Thyroid gland (tissue), 4 donors: ENCODE measurements around the gene SCUBE2.

Experiments
- POLR2A ChIP-seq, 2 donors: fragments of 450-650 bp; IDR thresholded peaks; one replicate each; pipeline ENCODE4 v1.6.1; 2017; ENCODE audit warnings: antibody characterized with exemption in 2 of 2, mild to moderate bottlenecking in 2 of 2, moderate library complexity in 1 of 2
- TF ChIP-seq, protein P1 (sequence below), 6 experiments: fragments of 200-600 bp in 3 of 6; fragments of 450-650 bp in 3 of 6; sonication (generic) in 3 of 6; IDR thresholded peaks; one replicate each; pipeline ENCODE4 v1.5.1; 2016 to 2019; ENCODE audit warnings: antibody characterized with exemption in 6 of 6, mild to moderate bottlenecking in 2 of 6, inconsistent platforms in 1 of 6, moderate library complexity in 1 of 6

DNA sequence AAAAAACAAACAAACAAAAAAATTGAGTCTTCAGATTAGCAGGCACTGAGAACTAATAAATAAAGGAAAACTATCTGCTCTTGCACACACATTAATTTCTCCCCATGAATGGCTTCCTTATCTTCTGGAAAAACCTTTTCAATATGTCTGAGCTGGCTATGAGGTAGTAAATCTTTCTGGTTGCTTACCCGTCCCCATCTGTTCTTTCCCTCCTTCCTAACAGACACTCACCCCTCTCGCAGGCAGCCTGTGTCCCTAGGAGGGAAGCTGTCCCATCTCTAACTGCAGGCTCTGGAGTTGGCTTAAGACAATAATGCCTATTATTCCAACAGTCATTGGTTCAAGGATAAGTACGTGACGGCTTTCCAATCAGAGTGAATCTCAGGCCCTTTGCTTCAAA, 8.2 kb upstream of the SCUBE2 start:
- TF ChIP-seq, protein P1, sequence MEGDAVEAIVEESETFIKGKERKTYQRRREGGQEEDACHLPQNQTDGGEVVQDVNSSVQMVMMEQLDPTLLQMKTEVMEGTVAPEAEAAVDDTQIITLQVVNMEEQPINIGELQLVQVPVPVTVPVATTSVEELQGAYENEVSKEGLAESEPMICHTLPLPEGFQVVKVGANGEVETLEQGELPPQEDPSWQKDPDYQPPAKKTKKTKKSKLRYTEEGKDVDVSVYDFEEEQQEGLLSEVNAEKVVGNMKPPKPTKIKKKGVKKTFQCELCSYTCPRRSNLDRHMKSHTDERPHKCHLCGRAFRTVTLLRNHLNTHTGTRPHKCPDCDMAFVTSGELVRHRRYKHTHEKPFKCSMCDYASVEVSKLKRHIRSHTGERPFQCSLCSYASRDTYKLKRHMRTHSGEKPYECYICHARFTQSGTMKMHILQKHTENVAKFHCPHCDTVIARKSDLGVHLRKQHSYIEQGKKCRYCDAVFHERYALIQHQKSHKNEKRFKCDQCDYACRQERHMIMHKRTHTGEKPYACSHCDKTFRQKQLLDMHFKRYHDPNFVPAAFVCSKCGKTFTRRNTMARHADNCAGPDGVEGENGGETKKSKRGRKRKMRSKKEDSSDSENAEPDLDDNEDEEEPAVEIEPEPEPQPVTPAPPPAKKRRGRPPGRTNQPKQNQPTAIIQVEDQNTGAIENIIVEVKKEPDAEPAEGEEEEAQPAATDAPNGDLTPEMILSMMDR (IDR thresholded peaks at IDR 0.05): no peak
- TF ChIP-seq POLR2A (IDR thresholded peaks at IDR 0.05): no peak
